ENCODE data around the gene XRRA1. TPM values are rescaled to one million over a fixed set of nuclear protein-coding genes. Genes with fewer than 3 reads are reported as not detected.

Gene XRRA1
- total and polyA plus RNA-seq, 9 donors = 4.2 to 31.1 (median 13.0) TPM

DNA sequence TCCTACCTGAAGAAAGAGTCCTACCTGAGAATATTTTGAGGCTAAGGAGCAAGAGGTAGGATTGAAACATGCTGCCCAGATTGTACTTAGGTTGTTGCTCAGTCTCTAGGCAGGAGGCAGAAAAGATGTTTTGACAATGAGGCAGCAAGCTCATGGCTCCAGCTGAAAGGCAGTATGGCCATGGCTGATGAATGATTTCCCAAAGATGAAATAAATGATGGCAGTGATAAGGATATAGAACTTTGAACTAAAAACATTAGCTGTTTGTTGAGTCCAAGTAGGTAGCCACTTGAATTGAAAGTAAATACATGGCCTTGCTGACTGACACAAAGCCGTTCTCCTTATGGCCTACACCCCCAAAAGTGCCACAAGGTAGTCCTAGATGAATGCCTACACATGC lies 33.0 kb upstream of the XRRA1 start:
- TF ChIP-seq, protein P1, sequence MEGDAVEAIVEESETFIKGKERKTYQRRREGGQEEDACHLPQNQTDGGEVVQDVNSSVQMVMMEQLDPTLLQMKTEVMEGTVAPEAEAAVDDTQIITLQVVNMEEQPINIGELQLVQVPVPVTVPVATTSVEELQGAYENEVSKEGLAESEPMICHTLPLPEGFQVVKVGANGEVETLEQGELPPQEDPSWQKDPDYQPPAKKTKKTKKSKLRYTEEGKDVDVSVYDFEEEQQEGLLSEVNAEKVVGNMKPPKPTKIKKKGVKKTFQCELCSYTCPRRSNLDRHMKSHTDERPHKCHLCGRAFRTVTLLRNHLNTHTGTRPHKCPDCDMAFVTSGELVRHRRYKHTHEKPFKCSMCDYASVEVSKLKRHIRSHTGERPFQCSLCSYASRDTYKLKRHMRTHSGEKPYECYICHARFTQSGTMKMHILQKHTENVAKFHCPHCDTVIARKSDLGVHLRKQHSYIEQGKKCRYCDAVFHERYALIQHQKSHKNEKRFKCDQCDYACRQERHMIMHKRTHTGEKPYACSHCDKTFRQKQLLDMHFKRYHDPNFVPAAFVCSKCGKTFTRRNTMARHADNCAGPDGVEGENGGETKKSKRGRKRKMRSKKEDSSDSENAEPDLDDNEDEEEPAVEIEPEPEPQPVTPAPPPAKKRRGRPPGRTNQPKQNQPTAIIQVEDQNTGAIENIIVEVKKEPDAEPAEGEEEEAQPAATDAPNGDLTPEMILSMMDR (IDR thresholded peaks at IDR 0.05) = no peak
- WGBS, 3 donors = 90 to 100% (median 96%) methylated on average over 1 of the region's 1 CpG
- Histone ChIP-seq H3K4me3 (no peak overlapping the region), H3K9me3 (no peaks in the 10 kb centered on the region), H3K36me3 (no peaks in the 10 kb centered on the region), H3K27me3 (no peaks in the 10 kb centered on the region), H3K27ac (no peak overlapping the region), H3K4me1 (ENCODE audit: insufficient read depth) (no peaks in the 10 kb centered on the region)
- DNase-seq = no peak
- intact Hi-C loops (cut with DNase I) = no loop called here

DNA sequence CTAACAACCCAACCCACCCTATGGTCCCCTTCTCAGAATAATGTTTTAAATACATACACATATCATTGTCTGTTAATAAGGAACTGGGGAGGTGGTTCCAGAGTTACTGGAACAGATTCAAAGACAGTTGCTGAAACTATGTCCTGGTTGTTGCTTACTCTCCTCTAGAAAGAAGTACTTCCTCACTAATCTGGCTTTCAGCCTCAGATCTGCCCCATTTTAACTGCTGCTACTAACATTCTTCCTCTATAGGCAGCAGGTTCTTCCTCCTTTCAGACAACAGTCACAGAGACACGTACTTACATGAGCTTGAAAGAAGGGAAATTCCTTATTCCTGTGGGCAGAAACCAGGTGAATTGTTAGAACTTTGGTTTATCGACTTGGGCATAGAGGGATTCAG lies 31.7 kb upstream of the XRRA1 start:
- no peaks in the 10 kb centered on the region for H3K9me3 ChIP-seq
- TF ChIP-seq POLR2A (IDR thresholded peaks at IDR 0.05) (no peak), EP300 (IDR thresholded peaks at IDR 0.05) (no peak)
- TF ChIP-seq, protein P1 (IDR thresholded peaks at IDR 0.05) = no peak
- no peaks in the 10 kb centered on the region for H3K36me3 ChIP-seq
- intact Hi-C loops (cut with DNase I) = no loop called here
- H3K27ac ChIP-seq = no peak overlapping the region
- no peak overlapping the region for H3K4me3 ChIP-seq
- 90 to 96% (median 95%) methylated on average over 2 of the region's 2 CpGs for WGBS, 3 donors
- no peaks in the 10 kb centered on the region for H3K4me1 ChIP-seq (ENCODE audit: insufficient read depth)
- DNase-seq = no peak
- no peaks in the 10 kb centered on the region for H3K27me3 ChIP-seq

DNA sequence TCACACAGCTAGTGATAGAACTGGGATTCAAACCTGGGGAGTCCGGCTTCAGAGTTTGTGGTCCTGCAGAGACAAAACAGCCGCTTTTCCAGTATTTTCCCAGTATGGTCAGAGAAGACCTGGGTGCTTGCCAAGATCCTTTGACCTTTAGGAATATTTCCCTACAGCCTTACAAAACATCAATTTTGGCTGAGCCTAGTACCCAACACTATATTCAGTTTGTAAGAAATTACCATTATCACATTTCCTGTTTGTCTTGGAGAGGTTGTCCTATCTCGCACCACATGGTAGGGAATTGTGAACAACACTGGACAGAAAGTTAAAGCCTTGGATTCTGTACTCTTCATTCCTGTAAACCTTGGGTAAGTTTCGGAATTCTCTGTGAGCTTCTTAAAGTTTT lies 29.1 kb upstream of the XRRA1 start:
- Histone ChIP-seq H3K4me1 (ENCODE audit: insufficient read depth) (no peaks in the 10 kb centered on the region), H3K27ac (no peak overlapping the region), H3K36me3 (no peaks in the 10 kb centered on the region), H3K4me3 (no peak overlapping the region), H3K27me3 (no peaks in the 10 kb centered on the region), H3K9me3 (no peaks in the 10 kb centered on the region)
- WGBS, 3 donors = 89 to 95% (median 93%) methylated on average over 4 of the region's 4 CpGs
- no peak for DNase-seq
- TF ChIP-seq POLR2A (IDR thresholded peaks at IDR 0.05) (no peak), EP300 (IDR thresholded peaks at IDR 0.05) (no peak)
- TF ChIP-seq, protein P1 (IDR thresholded peaks at IDR 0.05) = no peak
- intact Hi-C loops (cut with DNase I) = no loop called here

DNA sequence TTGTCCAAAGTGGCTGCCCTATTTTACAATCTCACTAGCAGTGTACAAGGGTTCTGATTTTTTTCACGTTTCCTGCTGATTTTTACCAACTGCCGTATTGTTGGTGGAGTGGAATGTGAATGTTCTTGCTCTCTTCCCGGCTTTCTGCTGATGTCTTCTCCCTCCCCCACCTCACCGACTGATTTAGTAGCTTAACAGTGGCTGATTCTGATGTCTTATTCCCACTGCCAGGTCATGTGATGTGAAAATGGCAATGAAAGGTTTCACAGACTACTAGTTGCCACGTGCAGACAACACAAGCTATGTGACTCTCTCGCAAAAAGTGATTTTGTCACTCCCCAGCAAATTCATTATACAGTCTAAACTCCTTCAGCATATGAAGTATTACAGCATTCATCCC lies 22.5 kb upstream of the XRRA1 start:
- Histone ChIP-seq H3K4me1 (ENCODE audit: insufficient read depth) (no peaks in the 10 kb centered on the region), H3K27ac (no peak overlapping the region), H3K36me3 (no peaks in the 10 kb centered on the region), H3K4me3 (no peak overlapping the region), H3K9me3 (no peaks in the 10 kb centered on the region), H3K27me3 (no peaks in the 10 kb centered on the region)
- no peak for DNase-seq
- no peak for TF ChIP-seq POLR2A (IDR thresholded peaks at IDR 0.05)
- TF ChIP-seq, protein P1 (IDR thresholded peaks at IDR 0.05) = no peak
- TF ChIP-seq EP300 (IDR thresholded peaks at IDR 0.05) = no peak
- WGBS, 3 donors = 65 to 75% (median 70%) methylated on average over 6 of the region's 6 CpGs
- intact Hi-C loops (cut with DNase I) = no loop called here

All from ovary (tissue), 9 donors.